ENCODE data around the gene MED13. TPM values are rescaled to one million over a fixed set of nuclear protein-coding genes. Genes with fewer than 3 reads are reported as not detected.
A peak's percentile ranks its signal among the peaks of the same experiment; 100 is the strongest.

MED13 gene
- total and polyA plus RNA-seq, 4 experiments from 2014 or later, result 1.8 to 85.4 (median 41.1) TPM

- Mint-ChIP-seq H3K36me3 (peaks cover 34 to 68% of the 10 kb centered on the region in 2 donors), H3K27me3 (no peaks in the 10 kb centered on the region), H3K27ac (peak overlapping the region in 5 of 7 donors; percentile 15 to 42 (median 27)), H3K9me3 (no peaks in the 10 kb centered on the region), H3K4me3 (no peak overlapping the region), H3K4me1 (peaks cover 41 to 74% (median 52%) of the 10 kb centered on the region in 4 donors)
- Histone ChIP-seq H3K27ac (ENCODE audit: low read depth, low read length) (no peak overlapping the region), H3K9me3 (ENCODE audit: control insufficient read depth in 1 of 2, low read length in 2 of 2) (no peaks in the 10 kb centered on the region), H3K4me3 (ENCODE audit: low read length in 2 of 2) (no peak overlapping the region), H3K36me3 (ENCODE audit: insufficient read depth, low read length) (peaks cover 4% of the 10 kb centered on the region), H3K4me1 (ENCODE audit: insufficient read depth, low read length) (peaks cover 61% of the 10 kb centered on the region), H3K27me3 (ENCODE audit: insufficient read depth, low read length) (no peaks in the 10 kb centered on the region)
- CTCF ChIA-PET (ENCODE audit: partially characterized antibody), result interaction anchor here (0.8 kb wide), 1 partner anchor 18 kb away, joined by 3 read pairs; no protein-coding TSS in a partner anchor
- intact Hi-C loops (cut with micrococcal nuclease), result no loop called here
- POLR2A ChIA-PET (ENCODE audit: partially characterized antibody), result no interaction called here
- no peak for DNase-seq
Measured at GRCh38 chr17:62045109-62045508, 20.0 kb downstream of the MED13 start.

DNA sequence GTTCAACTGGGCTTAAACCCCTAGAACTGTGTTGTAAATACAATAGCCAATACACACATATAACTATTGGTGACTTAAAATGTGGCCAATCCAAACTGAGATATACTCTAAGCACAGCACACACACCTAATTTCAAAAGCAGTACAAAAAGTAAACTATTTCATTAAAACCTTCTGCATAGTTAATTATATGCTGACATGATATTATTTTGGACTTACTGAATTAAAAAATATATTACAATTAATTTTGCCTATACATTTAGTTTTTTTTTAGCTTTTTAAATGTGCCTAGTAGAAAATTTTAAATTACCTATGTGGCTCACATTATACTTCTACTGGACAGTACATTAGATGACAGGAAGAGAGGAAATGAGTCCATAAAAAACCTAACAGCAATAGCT, 21.5 kb downstream of the MED13 start:
- H3K9me3 ChIP-seq (ENCODE audit: control insufficient read depth in 1 of 2, low read length in 2 of 2), result no peaks in the 10 kb centered on the region
- H3K27ac ChIP-seq (ENCODE audit: low read depth, low read length), result no peak overlapping the region
- H3K4me1 ChIP-seq (ENCODE audit: insufficient read depth, low read length), result peaks cover 67% of the 10 kb centered on the region
- ChIA-PET CTCF (ENCODE audit: partially characterized antibody) (interaction anchor here (0.6 kb wide), 1 partner anchor 144 kb away, joined by 3 read pairs; no protein-coding TSS in a partner anchor), POLR2A (ENCODE audit: partially characterized antibody) (interaction anchor here (1.3 kb wide), 1 partner anchor 21 kb away, joined by 3 read pairs; no protein-coding TSS in a partner anchor)
- no peak for DNase-seq
- no peaks in the 10 kb centered on the region for H3K27me3 ChIP-seq (ENCODE audit: insufficient read depth, low read length)
- H3K9me3 Mint-ChIP-seq, result no peaks in the 10 kb centered on the region
- no peak overlapping the region for H3K4me3 ChIP-seq (ENCODE audit: low read length in 2 of 2)
- H3K36me3 Mint-ChIP-seq, result peaks cover 29 to 67% of the 10 kb centered on the region in 2 donors
- H3K27ac Mint-ChIP-seq, result peak overlapping the region in 3 of 7 donors; percentile 27 to 61 (median 50)
- H3K4me3 Mint-ChIP-seq, result no peak overlapping the region
- peaks cover 38 to 73% (median 50%) of the 10 kb centered on the region in 4 donors for H3K4me1 Mint-ChIP-seq
- intact Hi-C loops (cut with micrococcal nuclease), result loop anchor here (2.0 kb wide), 1 partner anchor 21 kb away; the partner anchor contains the start of gene MED13
- H3K36me3 ChIP-seq (ENCODE audit: insufficient read depth, low read length), result peaks cover 8% of the 10 kb centered on the region
- no peaks in the 10 kb centered on the region for H3K27me3 Mint-ChIP-seq

DNA sequence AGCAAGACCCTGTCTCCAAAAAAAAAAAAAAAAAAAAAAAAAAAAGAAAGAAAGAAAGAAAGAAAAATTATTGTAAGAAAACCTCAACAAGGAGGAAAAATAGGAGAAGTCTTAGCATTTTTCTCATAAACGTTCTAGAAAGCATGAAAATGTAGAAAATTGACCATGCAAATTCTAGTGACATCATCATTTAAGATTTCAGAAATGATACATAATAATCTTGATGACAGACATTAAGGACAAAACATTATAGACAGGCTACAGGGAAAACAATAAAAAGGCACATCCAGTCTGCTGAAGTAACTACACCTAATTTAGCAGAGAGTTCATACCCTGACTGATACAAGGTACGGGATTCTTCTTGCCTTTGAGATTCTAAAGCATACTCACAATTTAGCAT, 21.9 kb downstream of the MED13 start:
- ChIA-PET CTCF (ENCODE audit: partially characterized antibody) (interaction anchor here (0.6 to 0.8 kb wide), 3 partner anchors 14 to 145 kb away, joined by 3 to 4 read pairs (median 3); no protein-coding TSS in a partner anchor), POLR2A (ENCODE audit: partially characterized antibody) (interaction anchor here (1.3 kb wide), 1 partner anchor 21 kb away, joined by 3 read pairs; no protein-coding TSS in a partner anchor)
- H3K4me1 ChIP-seq (ENCODE audit: insufficient read depth, low read length), result peaks cover 66% of the 10 kb centered on the region
- H3K27me3 ChIP-seq (ENCODE audit: insufficient read depth, low read length), result no peaks in the 10 kb centered on the region
- Mint-ChIP-seq H3K4me3 (no peak overlapping the region), H3K27me3 (no peaks in the 10 kb centered on the region), H3K9me3 (no peaks in the 10 kb centered on the region), H3K4me1 (peaks cover 36 to 71% (median 48%) of the 10 kb centered on the region in 4 donors), H3K27ac (peak overlapping the region in 1 of 7 donors; percentile 42), H3K36me3 (peaks cover 27 to 65% of the 10 kb centered on the region in 2 donors)
- H3K36me3 ChIP-seq (ENCODE audit: insufficient read depth, low read length), result peaks cover 8% of the 10 kb centered on the region
- no peaks in the 10 kb centered on the region for H3K9me3 ChIP-seq (ENCODE audit: control insufficient read depth in 1 of 2, low read length in 2 of 2)
- intact Hi-C loops (cut with micrococcal nuclease), result loop anchor here (2.0 kb wide), 1 partner anchor 22 kb away; the partner anchor contains the start of gene MED13
- H3K4me3 ChIP-seq (ENCODE audit: low read length in 2 of 2), result no peak overlapping the region
- no peak for DNase-seq
- H3K27ac ChIP-seq (ENCODE audit: low read depth, low read length), result no peak overlapping the region

GRCh38 chr17:62038248-62038647, 26.8 kb downstream of the MED13 start:
- Mint-ChIP-seq H3K4me1 (peaks cover 26 to 50% (median 40%) of the 10 kb centered on the region in 4 donors), H3K27ac (no peak overlapping the region), H3K36me3 (peaks cover 25 to 55% of the 10 kb centered on the region in 2 donors), H3K9me3 (no peaks in the 10 kb centered on the region), H3K27me3 (no peaks in the 10 kb centered on the region), H3K4me3 (no peak overlapping the region)
- H3K36me3 ChIP-seq (ENCODE audit: insufficient read depth, low read length), result peaks cover 21% of the 10 kb centered on the region
- ChIA-PET POLR2A (ENCODE audit: partially characterized antibody) (interaction anchor here (0.7 kb wide), 2 partner anchors 27 to 28 kb away, joined by 3 read pairs; partner anchors contain the start of gene MED13), CTCF (ENCODE audit: partially characterized antibody) (interaction anchor here (1.6 kb wide), 1 partner anchor 21 kb away, joined by 4 read pairs; no protein-coding TSS in a partner anchor)
- intact Hi-C loops (cut with micrococcal nuclease), result no loop called here
- no peaks in the 10 kb centered on the region for H3K27me3 ChIP-seq (ENCODE audit: insufficient read depth, low read length)
- no peak overlapping the region for H3K4me3 ChIP-seq (ENCODE audit: low read length in 2 of 2)
- H3K9me3 ChIP-seq (ENCODE audit: control insufficient read depth in 1 of 2, low read length in 2 of 2), result no peaks in the 10 kb centered on the region
- no peak for DNase-seq
- H3K27ac ChIP-seq (ENCODE audit: low read depth, low read length), result no peak overlapping the region
- peaks cover 40% of the 10 kb centered on the region for H3K4me1 ChIP-seq (ENCODE audit: insufficient read depth, low read length)

- no peak for DNase-seq
- H3K27me3 ChIP-seq (ENCODE audit: insufficient read depth, low read length), result no peaks in the 10 kb centered on the region
- ChIA-PET CTCF (ENCODE audit: partially characterized antibody) (interaction anchor here (0.9 kb wide), 1 partner anchor 33 kb away, joined by 5 read pairs; no protein-coding TSS in a partner anchor), POLR2A (ENCODE audit: partially characterized antibody) (interaction anchor here (0.8 kb wide), 1 partner anchor 170 kb away, joined by 3 read pairs; the partner anchor contains the start of gene BRIP1)
- peaks cover 32 to 57% of the 10 kb centered on the region in 2 donors for H3K36me3 Mint-ChIP-seq
- peaks cover 45% of the 10 kb centered on the region for H3K36me3 ChIP-seq (ENCODE audit: insufficient read depth, low read length)
- no peak overlapping the region for H3K4me3 Mint-ChIP-seq
- no peaks in the 10 kb centered on the region for H3K27me3 Mint-ChIP-seq
- no peak overlapping the region for H3K4me3 ChIP-seq (ENCODE audit: low read length in 2 of 2)
- intact Hi-C loops (cut with micrococcal nuclease), result no loop called here
- no peaks in the 10 kb centered on the region for H3K9me3 Mint-ChIP-seq
- H3K4me1 Mint-ChIP-seq, result peaks cover 12 to 18% (median 17%) of the 10 kb centered on the region in 4 donors
- H3K9me3 ChIP-seq (ENCODE audit: control insufficient read depth in 1 of 2, low read length in 2 of 2), result no peaks in the 10 kb centered on the region
- no peaks in the 10 kb centered on the region for H3K4me1 ChIP-seq (ENCODE audit: insufficient read depth, low read length)
- H3K27ac ChIP-seq (ENCODE audit: low read depth, low read length), result no peak overlapping the region
- H3K27ac Mint-ChIP-seq, result peak overlapping the region in 3 of 7 donors; percentile 20 to 48 (median 33)
Measured at GRCh38 chr17:62033317-62033716, 31.8 kb downstream of the MED13 start.

DNA sequence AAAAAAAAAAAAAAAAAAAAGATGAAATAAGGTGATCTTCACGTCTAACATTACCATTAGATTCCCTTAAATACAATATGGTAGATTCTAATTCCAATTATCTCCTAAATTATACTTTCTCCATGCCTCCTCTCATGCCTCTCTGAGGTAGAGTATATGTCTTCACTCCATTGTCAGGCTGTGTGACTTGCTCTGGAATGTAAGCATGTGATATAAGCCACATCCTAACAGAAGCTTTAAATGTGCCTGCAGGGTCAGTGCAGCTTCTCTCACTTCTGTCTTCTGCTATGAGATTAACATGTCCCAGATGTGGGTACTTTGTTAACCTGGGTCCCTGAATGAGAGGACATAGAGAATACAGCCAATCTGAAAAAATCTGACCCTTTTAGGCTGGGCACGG, 32.6 kb downstream of the MED13 start:
- Histone ChIP-seq H3K36me3 (ENCODE audit: insufficient read depth, low read length) (peaks cover 45% of the 10 kb centered on the region), H3K9me3 (ENCODE audit: control insufficient read depth in 1 of 2, low read length in 2 of 2) (no peaks in the 10 kb centered on the region), H3K27me3 (ENCODE audit: insufficient read depth, low read length) (no peaks in the 10 kb centered on the region), H3K4me3 (ENCODE audit: low read length in 2 of 2) (no peak overlapping the region), H3K27ac (ENCODE audit: low read depth, low read length) (no peak overlapping the region), H3K4me1 (ENCODE audit: insufficient read depth, low read length) (no peaks in the 10 kb centered on the region)
- no peak for DNase-seq
- intact Hi-C loops (cut with micrococcal nuclease), result no loop called here
- CTCF ChIA-PET (ENCODE audit: partially characterized antibody), result interaction anchor here (1.4 to 1.8 kb wide), 2 partner anchors 21 to 77 kb away, joined by 3 to 5 read pairs; no protein-coding TSS in a partner anchor
- H3K9me3 Mint-ChIP-seq, result no peaks in the 10 kb centered on the region
- peaks cover 40 to 64% of the 10 kb centered on the region in 2 donors for H3K36me3 Mint-ChIP-seq
- POLR2A ChIA-PET (ENCODE audit: partially characterized antibody), result interaction anchor here (0.6 kb wide), 2 partner anchors 16 to 1494 kb away, joined by 3 to 4 read pairs; no protein-coding TSS in a partner anchor
- no peaks in the 10 kb centered on the region for H3K27me3 Mint-ChIP-seq
- no peak overlapping the region for H3K4me3 Mint-ChIP-seq
- H3K27ac Mint-ChIP-seq, result no peak overlapping the region
- peaks cover 20 to 25% (median 23%) of the 10 kb centered on the region in 4 donors for H3K4me1 Mint-ChIP-seq

DNA sequence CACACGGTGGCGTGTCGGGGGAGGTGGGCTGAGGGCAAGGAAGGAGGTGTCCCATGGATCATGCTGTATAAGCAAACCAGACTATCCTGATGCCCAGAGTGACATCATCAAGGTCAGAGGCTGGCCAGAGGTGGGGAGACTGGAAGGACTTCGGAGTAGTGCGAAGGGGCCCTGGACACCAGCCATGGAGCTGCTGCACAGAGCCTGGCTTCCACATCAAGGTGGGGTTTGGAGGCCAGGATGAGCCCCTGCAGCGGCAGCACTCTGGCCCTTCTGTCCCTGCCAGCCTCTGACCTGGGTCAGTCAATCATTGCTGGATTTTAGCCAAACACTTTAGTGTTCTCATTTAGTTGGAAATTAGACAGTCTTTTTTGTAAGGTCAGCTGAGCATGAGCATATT, 34.8 kb downstream of the MED13 start:
- peaks cover 51% of the 10 kb centered on the region for H3K36me3 ChIP-seq (ENCODE audit: insufficient read depth, low read length)
- intact Hi-C loops (cut with micrococcal nuclease), result no loop called here
- ChIA-PET CTCF (ENCODE audit: partially characterized antibody) (interaction anchor here (1.3 kb wide), 1 partner anchor 79 kb away, joined by 3 read pairs; no protein-coding TSS in a partner anchor), POLR2A (ENCODE audit: partially characterized antibody) (no interaction called here)
- H3K27ac Mint-ChIP-seq, result no peak overlapping the region
- no peaks in the 10 kb centered on the region for H3K9me3 ChIP-seq (ENCODE audit: control insufficient read depth in 1 of 2, low read length in 2 of 2)
- H3K27ac ChIP-seq (ENCODE audit: low read depth, low read length), result no peak overlapping the region
- no peak for DNase-seq
- H3K4me1 ChIP-seq (ENCODE audit: insufficient read depth, low read length), result no peaks in the 10 kb centered on the region
- H3K27me3 ChIP-seq (ENCODE audit: insufficient read depth, low read length), result no peaks in the 10 kb centered on the region
- H3K27me3 Mint-ChIP-seq, result no peaks in the 10 kb centered on the region
- peaks cover 53 to 79% of the 10 kb centered on the region in 2 donors for H3K36me3 Mint-ChIP-seq
- H3K9me3 Mint-ChIP-seq, result no peaks in the 10 kb centered on the region
- no peak overlapping the region for H3K4me3 ChIP-seq (ENCODE audit: low read length in 2 of 2)
- no peak overlapping the region for H3K4me3 Mint-ChIP-seq
- H3K4me1 Mint-ChIP-seq, result peaks cover 22 to 34% (median 26%) of the 10 kb centered on the region in 4 donors
